Measurements from ENCODE around the gene FOXN3. TPM values are rescaled to one million over a fixed set of nuclear protein-coding genes. Genes with fewer than 3 reads are reported as not detected.

FOXN3 gene
- total RNA-seq, 1 experiment from 2014 or later = 45.8 TPM

DNA sequence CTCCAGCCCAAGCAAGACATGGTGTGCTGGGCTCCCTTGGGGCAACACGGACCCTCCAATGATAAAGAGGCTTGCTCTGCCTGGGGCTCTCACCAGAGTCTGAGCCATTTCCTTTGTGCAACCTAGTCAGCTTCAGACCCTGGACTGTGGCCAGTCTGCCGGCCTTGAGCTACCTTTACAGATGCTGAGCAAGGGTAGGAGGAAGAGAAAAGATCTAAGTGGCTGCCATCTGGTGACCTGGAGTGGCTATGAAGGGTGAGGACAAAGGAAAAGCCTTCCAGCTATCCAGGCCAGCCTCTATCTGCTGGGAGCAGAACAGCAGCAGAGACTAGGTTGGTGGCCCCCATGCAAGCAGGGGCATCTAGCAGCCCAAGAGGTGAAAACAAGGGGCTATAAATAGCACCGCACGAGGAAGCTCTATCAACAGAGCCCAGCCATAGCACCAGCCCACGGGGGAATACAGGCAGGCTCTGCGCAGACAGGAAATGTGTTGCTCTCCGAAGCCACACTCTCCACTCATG is 230.1 kb downstream of the FOXN3 start:
- H3K36me3 ChIP-seq = peaks cover 4% of the 10 kb centered on the region
- H3K4me1 ChIP-seq = peaks cover 8% of the 10 kb centered on the region
- H3K9me3 ChIP-seq (replicated peaks) = no peaks in the 10 kb centered on the region
- H3K27ac ChIP-seq = no peak overlapping the region
- H3K4me3 ChIP-seq = no peak overlapping the region
- H3K27me3 ChIP-seq = no peaks in the 10 kb centered on the region
- no peak for DNase-seq

DNA sequence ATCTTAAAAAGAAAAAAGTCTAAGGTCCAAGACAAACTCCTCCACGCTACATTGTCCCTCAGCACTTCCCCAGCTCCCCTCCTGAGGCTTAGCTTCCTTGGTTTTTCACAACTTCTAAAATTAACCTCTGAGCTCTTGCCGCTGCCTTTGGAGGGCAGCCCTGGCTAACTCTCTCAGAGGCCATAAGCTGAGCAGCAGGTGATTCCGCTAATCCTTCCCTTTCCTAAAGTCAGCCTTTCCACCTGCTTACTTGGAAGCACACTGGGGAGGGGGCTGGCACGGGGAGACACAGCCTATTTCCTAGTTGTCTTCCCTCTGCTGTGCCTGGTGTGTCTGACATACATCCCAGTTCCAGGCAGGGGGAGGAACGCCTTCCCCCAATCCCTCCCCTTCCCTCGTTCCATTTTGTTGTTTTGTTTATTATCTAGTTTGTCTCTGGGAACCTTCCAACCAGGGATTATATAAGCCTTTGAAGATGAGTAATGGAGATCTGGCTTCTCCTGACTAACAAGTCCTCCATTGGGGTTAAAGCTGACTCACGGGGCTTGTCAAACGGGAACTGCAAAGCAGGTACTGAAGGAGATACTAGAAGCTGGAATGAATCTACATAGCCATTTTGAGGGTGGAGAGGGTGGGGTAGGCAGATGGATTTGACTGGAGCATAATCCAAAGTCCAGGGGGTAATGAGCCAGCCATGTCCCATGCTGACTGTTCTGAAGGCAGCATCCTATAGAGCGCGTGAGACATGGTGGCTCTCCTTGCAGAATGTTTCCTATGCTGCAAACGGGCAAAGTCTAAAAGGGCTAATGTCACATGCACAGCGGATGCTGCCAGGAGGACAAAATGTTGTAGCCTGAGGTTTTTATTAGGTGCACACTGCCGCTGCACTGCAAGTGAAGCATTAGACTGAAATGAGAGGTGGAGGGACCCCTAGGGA is 230.8 kb downstream of the FOXN3 start:
- Histone ChIP-seq H3K36me3 (peaks cover 4% of the 10 kb centered on the region), H3K4me1 (peaks cover 4% of the 10 kb centered on the region; the same call in 1 of the 2 replicates), H3K4me3 (no peak overlapping the region), H3K9me3 (replicated peaks) (no peaks in the 10 kb centered on the region), H3K27me3 (no peaks in the 10 kb centered on the region), H3K27ac (no peak overlapping the region)
- no peak for DNase-seq

DNA sequence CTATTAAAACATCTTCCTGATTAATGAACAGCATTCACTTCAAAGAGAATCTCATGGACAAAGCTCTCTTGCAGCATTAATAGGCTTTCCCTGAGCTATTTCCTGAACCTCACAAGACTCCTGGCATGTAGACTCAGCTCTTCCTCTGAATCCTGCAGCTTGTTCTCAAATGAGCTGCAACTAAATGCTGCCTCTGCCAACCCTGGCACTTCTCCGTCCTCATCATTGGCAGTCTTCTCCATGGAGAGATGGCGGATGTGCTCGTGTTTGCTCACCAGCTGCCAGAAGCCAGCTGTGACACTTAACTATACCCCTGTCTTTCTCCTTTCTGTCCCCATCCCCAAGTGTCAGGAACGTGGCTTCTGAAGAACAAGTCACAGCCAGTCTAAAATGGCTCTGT is 232.1 kb downstream of the FOXN3 start:
- Histone ChIP-seq H3K9me3 (replicated peaks) (no peaks in the 10 kb centered on the region), H3K4me3 (no peak overlapping the region), H3K27ac (no peak overlapping the region), H3K27me3 (no peaks in the 10 kb centered on the region), H3K4me1 (no peaks in the 10 kb centered on the region), H3K36me3 (peaks cover 4% of the 10 kb centered on the region)
- DNase-seq = no peak

DNA sequence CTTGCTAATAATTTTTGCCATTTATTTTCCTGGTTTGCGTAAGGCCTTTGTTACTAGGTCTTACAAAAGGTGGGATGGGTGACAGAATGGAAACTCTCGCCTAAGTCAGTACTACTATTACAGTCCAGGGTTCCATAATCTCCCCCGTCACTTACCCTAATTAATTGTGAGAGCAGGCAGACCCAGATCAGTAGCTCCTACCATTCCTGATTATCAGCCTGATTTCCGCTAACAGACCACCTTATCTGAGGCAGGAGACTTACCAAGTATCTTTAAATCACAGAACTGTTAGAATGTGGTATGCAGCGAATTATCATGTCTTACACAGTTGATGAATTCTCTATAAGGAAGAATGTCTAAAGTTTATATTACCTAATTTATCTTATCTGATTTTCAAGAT is 234.7 kb downstream of the FOXN3 start:
- no peaks in the 10 kb centered on the region for H3K36me3 ChIP-seq
- no peaks in the 10 kb centered on the region for H3K27me3 ChIP-seq
- no peak overlapping the region for H3K4me3 ChIP-seq
- no peak overlapping the region for H3K27ac ChIP-seq
- no peak for DNase-seq
- no peaks in the 10 kb centered on the region for H3K9me3 ChIP-seq (replicated peaks)
- H3K4me1 ChIP-seq = no peaks in the 10 kb centered on the region

DNA sequence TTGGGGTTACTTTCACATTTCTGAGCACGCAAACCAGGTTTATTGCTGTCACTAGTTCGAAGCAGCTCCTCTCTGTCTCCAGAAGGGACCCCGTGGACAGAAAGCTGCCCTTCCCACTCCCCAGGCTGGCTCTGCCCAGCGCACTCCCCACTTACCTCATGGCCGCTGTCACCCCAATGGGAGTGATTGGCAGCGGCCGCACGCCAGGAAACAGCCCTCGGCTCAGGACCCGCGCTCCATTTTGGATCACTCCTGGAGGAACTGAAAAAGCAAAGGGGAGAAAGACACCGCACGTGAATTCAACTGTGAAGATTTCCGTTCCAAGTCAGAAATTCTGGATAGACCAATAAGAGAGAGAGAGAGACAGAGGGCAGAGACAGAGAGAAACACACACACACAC is 236.5 kb downstream of the FOXN3 start:
- Histone ChIP-seq H3K27ac (no peak overlapping the region), H3K27me3 (no peaks in the 10 kb centered on the region), H3K4me1 (no peaks in the 10 kb centered on the region), H3K36me3 (no peaks in the 10 kb centered on the region), H3K9me3 (replicated peaks) (no peaks in the 10 kb centered on the region), H3K4me3 (no peak overlapping the region)
- no peak for DNase-seq

DNA sequence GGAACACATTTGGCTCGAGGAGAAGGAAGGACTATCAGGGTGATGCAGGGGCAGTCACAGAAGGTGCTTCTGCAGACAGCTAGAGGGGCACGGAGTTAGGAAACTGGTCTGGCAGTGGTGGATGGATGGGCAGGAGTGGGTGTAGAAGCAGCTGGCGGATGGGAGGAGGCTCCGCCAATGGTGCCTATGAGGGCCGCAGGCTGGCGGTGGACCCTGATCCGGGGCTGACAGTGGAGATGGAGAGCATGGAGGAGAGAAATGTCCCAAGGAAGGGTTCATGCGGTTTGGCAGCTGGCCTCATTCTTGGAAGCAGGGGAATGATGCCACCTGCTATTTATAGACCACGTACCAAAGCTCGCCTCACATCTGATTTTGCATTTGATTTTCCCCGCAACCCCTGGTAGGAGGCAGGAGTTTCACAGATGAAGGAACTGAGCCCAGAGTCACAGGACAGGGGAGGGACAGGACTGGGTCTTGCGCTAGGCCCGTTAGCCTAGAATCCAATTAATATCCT is 237.1 kb downstream of the FOXN3 start:
- H3K4me1 ChIP-seq = no peaks in the 10 kb centered on the region
- H3K27me3 ChIP-seq = no peaks in the 10 kb centered on the region
- H3K27ac ChIP-seq = no peak overlapping the region
- H3K9me3 ChIP-seq (replicated peaks) = no peaks in the 10 kb centered on the region
- no peak for DNase-seq
- H3K36me3 ChIP-seq = no peaks in the 10 kb centered on the region
- H3K4me3 ChIP-seq = no peak overlapping the region

DNA sequence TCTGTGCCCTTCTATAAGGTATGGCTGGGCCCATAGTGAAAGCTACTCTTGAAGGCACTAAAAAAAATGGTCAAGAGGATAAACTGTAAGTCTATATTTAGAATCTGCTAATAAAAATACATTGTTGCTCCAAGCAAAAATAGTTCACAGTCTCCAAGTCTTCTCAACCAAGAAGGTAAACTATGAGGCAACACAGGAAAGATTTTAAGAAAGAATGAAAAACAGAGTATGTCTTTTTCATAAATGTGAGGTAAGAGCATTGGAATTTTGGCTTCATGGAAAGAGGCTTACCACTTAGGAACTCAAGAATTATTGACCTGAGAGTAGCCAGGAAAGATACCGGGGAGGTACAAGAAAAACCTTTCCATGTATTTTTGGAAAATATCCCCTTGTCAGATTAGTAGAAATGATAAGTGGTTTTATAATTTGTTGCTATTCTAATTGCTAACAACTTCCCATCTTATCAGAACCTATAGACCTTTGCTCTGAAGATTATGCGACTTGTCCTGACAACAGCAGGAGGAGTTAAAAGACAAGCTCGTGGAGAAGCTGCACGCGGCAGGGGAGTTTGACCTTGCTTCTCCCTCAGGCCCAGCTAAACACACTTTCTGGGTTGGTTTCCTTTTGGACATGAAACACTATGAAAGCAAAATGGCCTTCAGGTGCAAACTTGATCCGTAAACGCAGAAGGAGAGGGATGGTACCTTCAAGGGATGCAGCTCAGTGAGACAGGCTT is 238.1 kb downstream of the FOXN3 start:
- H3K27me3 ChIP-seq = no peaks in the 10 kb centered on the region
- H3K4me3 ChIP-seq = no peak overlapping the region
- H3K9me3 ChIP-seq (replicated peaks) = no peaks in the 10 kb centered on the region
- H3K4me1 ChIP-seq = no peaks in the 10 kb centered on the region
- no peak for DNase-seq
- H3K36me3 ChIP-seq = 0 out of 2 replicates have a peak, but pooled peaks cover 4% of the 10 kb centered on the region
- no peak overlapping the region for H3K27ac ChIP-seq

DNA sequence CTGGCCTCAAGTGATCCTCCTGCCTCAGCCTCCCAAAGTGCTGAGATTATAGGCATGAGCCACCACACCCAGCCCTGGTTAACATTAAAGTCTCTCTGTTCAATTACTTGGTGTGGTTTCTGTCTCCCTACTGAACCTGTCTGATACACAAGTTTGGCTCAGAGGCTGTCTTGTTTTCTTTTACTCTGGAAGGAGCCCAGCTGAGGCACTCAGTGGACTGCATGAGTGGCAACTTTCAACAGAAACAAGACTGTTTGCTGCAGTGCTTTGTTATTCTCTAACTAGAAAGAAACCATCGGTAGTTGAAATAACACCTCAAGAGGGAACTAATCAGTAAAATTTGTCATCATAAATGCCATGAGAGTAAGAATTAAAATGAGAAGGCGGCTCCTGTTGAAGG is 238.7 kb downstream of the FOXN3 start:
- 0 out of 2 replicates have a peak, but pooled peaks cover 4% of the 10 kb centered on the region for H3K36me3 ChIP-seq
- H3K4me3 ChIP-seq = no peak overlapping the region
- no peaks in the 10 kb centered on the region for H3K4me1 ChIP-seq
- no peaks in the 10 kb centered on the region for H3K9me3 ChIP-seq (replicated peaks)
- H3K27me3 ChIP-seq = no peaks in the 10 kb centered on the region
- no peak overlapping the region for H3K27ac ChIP-seq
- no peak for DNase-seq

DNA sequence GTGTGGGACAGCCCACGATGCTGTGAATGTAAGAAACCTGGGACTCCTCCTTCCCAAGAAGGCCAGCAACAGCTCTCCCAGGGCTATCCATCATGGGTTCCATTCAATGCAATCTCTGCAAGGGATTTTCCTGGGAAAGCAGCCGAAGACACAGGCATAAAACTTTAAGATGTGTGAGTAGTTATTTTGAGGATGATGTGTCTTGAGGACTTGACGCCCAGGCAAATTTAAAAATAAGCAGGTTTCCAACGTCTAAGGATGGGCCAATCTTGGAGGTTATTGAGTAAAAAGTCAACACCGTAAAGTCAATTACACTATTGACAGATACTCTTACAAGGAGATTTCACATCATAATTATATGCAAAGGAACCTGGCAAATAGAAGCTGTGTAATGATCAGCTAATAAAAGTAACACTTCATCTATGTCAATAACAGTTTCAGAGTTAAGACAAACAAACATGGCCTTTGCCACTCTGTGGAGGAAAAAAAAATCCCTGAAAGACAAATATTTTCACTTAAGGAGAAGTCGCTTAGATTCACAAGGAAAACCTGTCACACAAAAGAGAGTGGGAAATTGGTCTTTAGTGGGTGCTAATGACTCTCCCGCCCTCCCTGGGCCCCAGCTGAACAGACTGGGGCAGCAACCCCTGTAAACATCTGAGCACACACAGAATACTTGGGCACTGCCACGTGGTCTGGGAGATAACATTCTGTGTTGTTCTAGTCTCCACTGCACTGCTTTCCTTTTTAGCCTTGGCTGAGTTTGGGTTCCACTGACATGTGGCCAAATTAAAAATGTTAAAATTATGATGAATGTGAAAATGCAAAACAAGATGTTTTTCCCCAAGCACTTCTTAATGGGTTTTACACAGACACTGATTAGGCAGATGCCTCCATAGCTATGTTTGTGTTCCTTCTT is 240.9 kb downstream of the FOXN3 start:
- Histone ChIP-seq H3K4me3 (no peak overlapping the region), H3K27ac (no peak overlapping the region), H3K4me1 (no peaks in the 10 kb centered on the region), H3K9me3 (replicated peaks) (peaks cover 5% of the 10 kb centered on the region; the same call in 1 of the 2 replicates), H3K36me3 (peaks cover 4% of the 10 kb centered on the region), H3K27me3 (no peaks in the 10 kb centered on the region)
- DNase-seq = no peak

DNA sequence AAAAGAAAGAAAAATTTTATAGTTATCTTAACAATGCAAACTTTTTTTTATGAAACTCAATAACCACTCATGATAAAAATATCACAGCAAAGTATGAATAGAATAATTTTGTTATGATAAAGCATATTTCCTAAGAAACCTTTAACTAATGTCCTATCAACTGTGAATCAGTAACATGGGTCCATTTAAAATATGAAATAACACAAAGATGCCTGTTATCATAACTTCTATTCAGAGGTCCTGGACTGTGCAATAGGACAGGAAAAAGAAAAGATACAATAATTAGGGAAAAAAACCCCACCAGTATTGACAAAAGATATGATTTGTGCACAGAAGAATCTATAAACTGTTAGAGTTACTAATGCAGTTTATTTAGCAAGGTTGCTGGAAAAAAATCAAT is 245.4 kb downstream of the FOXN3 start:
- no peaks in the 10 kb centered on the region for H3K27me3 ChIP-seq
- H3K27ac ChIP-seq = no peak overlapping the region
- no peak overlapping the region for H3K4me3 ChIP-seq
- H3K4me1 ChIP-seq = no peaks in the 10 kb centered on the region
- peaks cover 4% of the 10 kb centered on the region for H3K36me3 ChIP-seq
- no peak for DNase-seq
- peaks cover 5% of the 10 kb centered on the region; the same call in 1 of the 2 replicates for H3K9me3 ChIP-seq (replicated peaks)

DNA sequence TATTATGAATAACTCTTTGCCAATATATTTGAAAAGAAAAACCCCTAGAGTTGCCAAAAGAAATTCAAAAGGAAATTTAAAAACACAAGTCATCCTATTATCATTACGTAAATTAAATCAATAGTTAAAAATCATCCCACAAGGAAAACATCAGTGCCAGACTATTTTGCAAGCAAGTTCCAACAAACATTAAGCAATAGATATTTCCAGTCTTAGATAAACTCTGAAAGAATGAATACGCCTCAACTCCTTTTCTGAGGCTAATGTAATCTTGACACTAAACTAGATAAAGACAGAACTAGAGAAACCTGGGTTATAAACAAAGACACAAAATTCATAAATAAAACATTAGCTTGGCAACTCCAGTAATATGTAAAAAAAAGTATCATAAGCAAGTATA is 245.9 kb downstream of the FOXN3 start:
- Histone ChIP-seq H3K36me3 (peaks cover 4% of the 10 kb centered on the region), H3K4me3 (no peak overlapping the region), H3K27ac (no peak overlapping the region), H3K9me3 (replicated peaks) (peaks cover 5% of the 10 kb centered on the region; the same call in 1 of the 2 replicates), H3K4me1 (no peaks in the 10 kb centered on the region), H3K27me3 (no peaks in the 10 kb centered on the region)
- no peak for DNase-seq

DNA sequence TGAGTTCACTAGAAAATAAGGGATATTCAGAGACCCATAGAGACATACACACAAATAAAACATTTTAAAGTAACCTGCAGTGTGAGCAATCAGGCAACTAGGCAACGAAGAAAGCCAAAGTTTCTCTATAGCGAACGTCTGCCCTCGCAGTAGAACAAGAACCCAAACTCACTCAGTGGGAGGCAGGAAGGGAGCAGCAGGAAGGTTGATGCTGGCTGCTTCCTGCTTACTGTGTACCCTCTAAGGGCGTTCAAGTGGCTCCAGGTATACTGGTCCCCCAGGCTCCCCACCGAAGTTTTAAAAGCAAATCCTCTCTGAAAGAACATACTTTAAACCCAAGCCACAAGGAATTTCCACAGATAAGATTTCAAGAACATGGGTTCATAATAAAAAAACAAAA is 249.3 kb downstream of the FOXN3 start:
- Histone ChIP-seq H3K27me3 (no peaks in the 10 kb centered on the region), H3K9me3 (replicated peaks) (peaks cover 5% of the 10 kb centered on the region; the same call in 1 of the 2 replicates), H3K4me3 (no peak overlapping the region), H3K36me3 (no peaks in the 10 kb centered on the region; the same call in 1 of the 2 replicates), H3K4me1 (no peaks in the 10 kb centered on the region), H3K27ac (no peak overlapping the region)
- no peak for DNase-seq

DNA sequence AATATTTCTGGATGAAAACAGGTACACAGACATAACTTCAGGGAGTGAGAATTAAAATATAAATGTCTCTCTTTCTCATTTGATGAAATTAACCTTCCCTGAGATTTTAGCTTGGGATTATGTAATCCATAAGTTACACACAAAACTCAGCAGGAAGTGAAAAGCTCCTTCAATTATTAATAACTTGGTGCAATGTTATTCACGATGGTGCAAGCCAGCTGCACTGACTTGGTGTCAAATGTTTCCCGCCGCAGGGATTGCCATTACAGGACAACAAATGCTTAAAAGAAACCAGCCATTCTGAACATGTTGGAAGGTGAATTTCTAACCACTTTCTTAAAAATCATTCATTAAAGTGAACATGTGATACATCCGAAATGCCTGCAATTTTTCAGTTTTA is 250.4 kb downstream of the FOXN3 start:
- Histone ChIP-seq H3K4me3 (no peak overlapping the region), H3K27ac (no peak overlapping the region), H3K36me3 (peaks cover 1% of the 10 kb centered on the region; the same call in 1 of the 2 replicates), H3K27me3 (no peaks in the 10 kb centered on the region), H3K4me1 (no peaks in the 10 kb centered on the region), H3K9me3 (replicated peaks) (peaks cover under 1% of the 10 kb centered on the region; the same call in 1 of the 2 replicates)
- no peak for DNase-seq

Data from SJCRH30 (cell line).